Calu3 (cell line): ENCODE data around the gene TGFA. TPM values are rescaled to one million over a fixed set of nuclear protein-coding genes. Genes with fewer than 3 reads are reported as not detected.

ENCODE experiments used
- BruUV-seq: library from RNA; stranded (reverse); fragments of 400-500 nt; replicated peaks from 2 replicates; lab custom pipeline; 2021; lab: Mats Ljungman, UMichigan
- CTCF ChIA-PET: fragments of 300-600 bp; sonication (Branson Sonifier 250); formaldehyde crosslinking; loops from one replicate; lab custom pipeline; 2022; ENCODE audit warnings: antibody characterized with exemption; lab: Charles Lee
- DNase-seq: peaks from one replicate; pipeline ENCODE4 v3.0.0; 2022
- H3K27ac Mint-ChIP-seq: one replicate; pipeline ENCODE4 v1.8.0; 2022; ENCODE audit warnings: mixed read lengths; ENCODE audit not compliant: unreplicated experiment
- H3K27me3 Mint-ChIP-seq: one replicate; pipeline ENCODE4 v1.8.0; 2022; ENCODE audit warnings: mixed read lengths; ENCODE audit not compliant: unreplicated experiment
- H3K36me3 Mint-ChIP-seq: one replicate; pipeline ENCODE4 v1.8.0; 2022; ENCODE audit warnings: mild to moderate bottlenecking, moderate library complexity, mixed read lengths; ENCODE audit not compliant: insufficient read depth, unreplicated experiment
- H3K4me1 Mint-ChIP-seq: one replicate; pipeline ENCODE4 v1.8.0; 2022; ENCODE audit warnings: mild to moderate bottlenecking, low read depth, mixed read lengths; ENCODE audit not compliant: unreplicated experiment
- H3K4me3 Mint-ChIP-seq: one replicate; pipeline ENCODE4 v1.8.0; 2022; ENCODE audit warnings: mild to moderate bottlenecking, low read depth, moderate library complexity, mixed read lengths; ENCODE audit not compliant: unreplicated experiment
- H3K9me3 Mint-ChIP-seq: one replicate; pipeline ENCODE4 v1.8.0; 2022; ENCODE audit warnings: low read depth, mixed read lengths; ENCODE audit not compliant: unreplicated experiment
- CTCF ChIP-seq: fragments of 200-600 bp; IDR thresholded peaks from one replicate; pipeline ENCODE4 v1.8.0; 2022; ENCODE audit warnings: antibody characterized with exemption; ENCODE audit not compliant: unreplicated experiment
- intact Hi-C: fragments of 100-400 bp; cut with micrococcal nuclease; formaldehyde crosslinking; loops from one replicate; pipeline ENCODE4 v1.10.0; 2022; ENCODE audit not compliant: unreplicated experiment
- total RNA-seq: library from RNA; stranded (reverse); gene quantifications from 2 replicates; pipeline ENCODE4 v1.2.3, GENCODE V29; 2022

Gene TGFA
- total RNA-seq, 1 experiment from 2014 or later, result 80.0 TPM

GRCh38 chr2:70454936-70455544 is 98.6 kb downstream of the TGFA start:
- no peak for TF ChIP-seq CTCF
- Mint-ChIP-seq H3K27me3 (no peaks in the 10 kb centered on the region), H3K9me3 (no peaks in the 10 kb centered on the region), H3K4me3 (no peak overlapping the region), H3K4me1 (no peaks in the 10 kb centered on the region), H3K27ac (no peak overlapping the region), H3K36me3 (peaks cover 36% of the 10 kb centered on the region)
- CTCF ChIA-PET, result no interaction called here
- intact Hi-C loops, result no loop called here
- no peak for DNase-seq
- no TSS peak for BruUV-seq

- intact Hi-C loops, result no loop called here
- no peaks in the 10 kb centered on the region for H3K9me3 Mint-ChIP-seq
- no peak overlapping the region for H3K4me3 Mint-ChIP-seq
- H3K36me3 Mint-ChIP-seq, result peaks cover 27% of the 10 kb centered on the region
- TF ChIP-seq CTCF, result no peak
- no TSS peak for BruUV-seq
- no peaks in the 10 kb centered on the region for H3K27me3 Mint-ChIP-seq
- DNase-seq, result peak; percentile 6
- CTCF ChIA-PET, result interaction anchor here (0.7 kb wide), 2 partner anchors 10 to 48 kb away, joined by 3 to 7 read pairs; no protein-coding TSS in a partner anchor
- peak overlapping the region; percentile 4 for H3K27ac Mint-ChIP-seq
- no peaks in the 10 kb centered on the region for H3K4me1 Mint-ChIP-seq
Observed at GRCh38 chr2:70450641-70451250, 102.9 kb downstream of the TGFA start.

GRCh38 chr2:70448041-70448440 is 105.6 kb downstream of the TGFA start:
- no TSS peak for BruUV-seq
- no peak overlapping the region for H3K4me3 Mint-ChIP-seq
- H3K27me3 Mint-ChIP-seq, result no peaks in the 10 kb centered on the region
- no peaks in the 10 kb centered on the region for H3K9me3 Mint-ChIP-seq
- H3K36me3 Mint-ChIP-seq, result peaks cover 23% of the 10 kb centered on the region
- TF ChIP-seq CTCF, result no peak
- H3K27ac Mint-ChIP-seq, result no peak overlapping the region
- CTCF ChIA-PET, result no interaction called here
- intact Hi-C loops, result no loop called here
- no peak for DNase-seq
- no peaks in the 10 kb centered on the region for H3K4me1 Mint-ChIP-seq

GRCh38 chr2:70443726-70444125 is 109.9 kb downstream of the TGFA start:
- H3K4me3 Mint-ChIP-seq, result no peak overlapping the region
- H3K9me3 Mint-ChIP-seq, result no peaks in the 10 kb centered on the region
- intact Hi-C loops, result no loop called here
- TF ChIP-seq CTCF, result no peak
- BruUV-seq, result no TSS peak
- H3K4me1 Mint-ChIP-seq, result peaks cover 8% of the 10 kb centered on the region
- H3K36me3 Mint-ChIP-seq, result peaks cover 9% of the 10 kb centered on the region
- no peaks in the 10 kb centered on the region for H3K27me3 Mint-ChIP-seq
- no peak for DNase-seq
- no peak overlapping the region for H3K27ac Mint-ChIP-seq
- CTCF ChIA-PET, result no interaction called here
